H1 (cell line): ENCODE results near the gene SHISAL1. TPM values are rescaled to one million over a fixed set of nuclear protein-coding genes. Genes with fewer than 3 reads are reported as not detected.

ENCODE experiments used
- CTCF ChIA-PET: fragments of 300-600 bp; sonication (Branson Sonifier 250); formaldehyde crosslinking; loops from one replicate; lab custom pipeline; 2021; ENCODE audit not compliant: partially characterized antibody; lab: Charles Lee
- POLR2A ChIA-PET: fragments of 300-600 bp; sonication (Branson Sonifier 250); formaldehyde crosslinking; loops from one replicate; lab custom pipeline; 2021; ENCODE audit warnings: inconsistent platforms; ENCODE audit not compliant: partially characterized antibody; lab: Charles Lee
- DNase-seq, 2 experiments: peaks; one replicate each; pipeline versions ENCODE4 v3.0.0 to v3.0.0-alpha.2; 2010 to 2022; ENCODE audit warnings: low spot score in 2 of 2, low read depth in 1 of 2, mixed read lengths in 1 of 2
- FAIRE-seq: peaks from 2 replicates; lab custom pipeline; 2011; peaks lifted over from hg19 to GRCh38; lab: Jason Lieb, UNC
- H2AFZ ChIP-seq: 2 replicates; pipeline ENCODE4 v1.8.1; 2012; ENCODE audit warnings: low read length, inconsistent platforms
- H2AK5ac ChIP-seq: 2 replicates; pipeline ENCODE4 v1.6.1; 2013; ENCODE audit warnings: low read depth, low read length
- H2BK120ac ChIP-seq: replicated peaks from 2 replicates; pipeline ENCODE3; 2013; ENCODE audit warnings: low read depth, low read length, inconsistent platforms
- H2BK12ac ChIP-seq: 2 replicates; pipeline ENCODE4 v1.6.1; 2013; ENCODE audit warnings: low read depth, low read length
- H2BK15ac ChIP-seq: 2 replicates; pipeline ENCODE4 v1.6.1; 2013; ENCODE audit warnings: low read length
- H2BK20ac ChIP-seq: 2 replicates; pipeline ENCODE4 v1.6.1; 2013; ENCODE audit warnings: low read length
- H2BK5ac ChIP-seq: 2 replicates; pipeline ENCODE4 v1.6.1; 2013; ENCODE audit warnings: low read depth, low read length
- H3K14ac ChIP-seq: 2 replicates; pipeline ENCODE4 v1.6.1; 2013; ENCODE audit warnings: inconsistent platforms; ENCODE audit not compliant: insufficient read length
- H3K18ac ChIP-seq: 2 replicates; pipeline ENCODE4 v1.6.1; 2013; ENCODE audit warnings: low read length; ENCODE audit errors: extremely low read depth
- H3K23ac ChIP-seq: 2 replicates; pipeline ENCODE4 v1.6.1; 2013; ENCODE audit warnings: inconsistent platforms; ENCODE audit not compliant: insufficient read length
- H3K23me2 ChIP-seq: 2 replicates; pipeline ENCODE4 v1.6.1; 2013; ENCODE audit warnings: low read depth, low read length
- H3K27ac ChIP-seq: 2 replicates; pipeline ENCODE4 v1.6.1; 2011; ENCODE audit warnings: low read depth, low read length, inconsistent platforms
- H3K27me3 ChIP-seq, 4 experiments: replicated peaks in 1 of 4; 1 replicate in 1 of 4; 2 replicates in 3 of 4; pipeline versions ENCODE4 v1.6.1 to v1.8.1; 2011 to 2013; ENCODE audit warnings: low read length in 3 of 4, mild to moderate bottlenecking in 3 of 4, inconsistent platforms in 2 of 4, mixed read lengths in 2 of 4, moderate library complexity in 1 of 4; ENCODE audit not compliant: control insufficient read depth in 3 of 4, insufficient read depth in 3 of 4; ENCODE audit errors: extremely low read depth in 1 of 4
- H3K36me3 ChIP-seq, 4 experiments: 2 replicates each; pipeline versions ENCODE4 v1.6.1 to v1.8.1; 2011 to 2013; ENCODE audit warnings: mild to moderate bottlenecking in 4 of 4, low read length in 3 of 4, moderate library complexity in 2 of 4, control low read depth in 1 of 4, inconsistent platforms in 1 of 4; ENCODE audit not compliant: insufficient read depth in 4 of 4, control insufficient read depth in 2 of 4
- H3K4ac ChIP-seq: replicated peaks from 2 replicates; pipeline ENCODE3; 2013; ENCODE audit warnings: low read length, low read depth, mixed read lengths, inconsistent platforms; ENCODE audit not compliant: insufficient read length
- H3K4me1 ChIP-seq, 4 experiments: replicated peaks in 1 of 4; 1 replicate in 1 of 4; 2 replicates in 3 of 4; pipeline versions ENCODE4 v1.6.1 to v1.8.1; 2011 to 2013; ENCODE audit warnings: low read length in 3 of 4, inconsistent platforms in 2 of 4, mixed read lengths in 1 of 4; ENCODE audit not compliant: insufficient read depth in 4 of 4, control insufficient read depth in 3 of 4
- H3K4me2 ChIP-seq, 2 experiments: 2 replicates each; pipeline versions ENCODE4 v1.6.1 to v1.8.1; 2011 to 2013; ENCODE audit warnings: low read depth in 2 of 2, low read length in 2 of 2, control low read depth in 1 of 2, inconsistent platforms in 1 of 2, mild to moderate bottlenecking in 1 of 2; ENCODE audit not compliant: insufficient read depth in 1 of 2
- H3K4me3 ChIP-seq, 4 experiments: fragments of 200-600, 300-600 bp in 1 of 4; sonication (generic), shearing (Covaris generic), sonication (Bioruptor Twin) in 1 of 4; 2 replicates each; pipeline versions ENCODE4 v1.5.1 to v1.8.1; 2011 to 2016; ENCODE audit warnings: low read length in 4 of 4, low read depth in 3 of 4, control low read depth in 2 of 4, inconsistent platforms in 2 of 4, mild to moderate bottlenecking in 2 of 4, mixed read lengths in 1 of 4, moderate library complexity in 1 of 4; ENCODE audit not compliant: insufficient read depth in 2 of 4; ENCODE audit errors: extremely low read depth in 1 of 4
- H3K56ac ChIP-seq: replicated peaks from 2 replicates; pipeline ENCODE3; 2013; ENCODE audit warnings: low read depth, mild to moderate bottlenecking, mixed read lengths, low read length, inconsistent platforms; ENCODE audit not compliant: insufficient read length
- H3K79me1 ChIP-seq: 2 replicates; pipeline ENCODE4 v1.6.1; 2013; ENCODE audit warnings: low read depth, low read length, control low read depth
- H3K79me2 ChIP-seq, 2 experiments: 2 replicates each; pipeline versions ENCODE4 v1.6.1 to v1.8.1; 2012 to 2013; ENCODE audit warnings: low read length in 2 of 2, mild to moderate bottlenecking in 2 of 2, inconsistent platforms in 1 of 2; ENCODE audit not compliant: insufficient read depth in 2 of 2, control insufficient read depth in 1 of 2
- H3K9ac ChIP-seq, 4 experiments: replicated peaks in 1 of 4; 1 replicate in 1 of 4; 2 replicates in 3 of 4; pipeline versions ENCODE4 v1.6.1 to v1.8.1; 2011 to 2013; ENCODE audit warnings: low read depth in 3 of 4, low read length in 3 of 4, control low read depth in 2 of 4, mild to moderate bottlenecking in 2 of 4, moderate library complexity in 2 of 4, inconsistent platforms in 1 of 4; ENCODE audit errors: extremely low read depth in 1 of 4
- H3K9me3 ChIP-seq, 2 experiments: 2 replicates each; pipeline versions ENCODE4 v1.6.1 to v1.8.1; 2012 to 2013; ENCODE audit warnings: mild to moderate bottlenecking in 2 of 2, moderate library complexity in 2 of 2, control low read depth in 1 of 2, inconsistent platforms in 1 of 2, low read depth in 1 of 2, low read length in 1 of 2, mixed read lengths in 1 of 2; ENCODE audit not compliant: insufficient read depth in 2 of 2
- H4K20me1 ChIP-seq, 2 experiments: replicated peaks in 1 of 2; 2 replicates each; pipeline versions ENCODE3 to v1.8.1; 2011 to 2013; ENCODE audit warnings: inconsistent platforms in 2 of 2, low read length in 2 of 2, mild to moderate bottlenecking in 1 of 2; ENCODE audit not compliant: insufficient read depth in 2 of 2, control insufficient read depth in 1 of 2
- H4K5ac ChIP-seq: 2 replicates; pipeline ENCODE4 v1.6.1; 2013; ENCODE audit warnings: low read length, low read depth, mixed read lengths, inconsistent platforms; ENCODE audit not compliant: insufficient read length
- H4K8ac ChIP-seq: 2 replicates; pipeline ENCODE4 v1.8.0; 2013; ENCODE audit warnings: mild to moderate bottlenecking, moderate library complexity, low read length, inconsistent platforms; ENCODE audit not compliant: insufficient read depth; ENCODE audit errors: extremely low read depth
- H4K91ac ChIP-seq: replicated peaks from 2 replicates; pipeline ENCODE3; 2013; ENCODE audit warnings: low read length, mixed read lengths, inconsistent platforms; ENCODE audit not compliant: insufficient read length
- JUND ChIP-seq: IDR thresholded peaks from 2 replicates; pipeline ENCODE4 v1.6.1; 2011; ENCODE audit warnings: mild to moderate bottlenecking, improper control_type of control experiment, low read length
- SAP30 ChIP-seq: fragments of 300-600 bp; sonication (generic); IDR thresholded peaks from 2 replicates; pipeline ENCODE4 v1.7.1; 2012; ENCODE audit warnings: low read length, moderate library complexity, mild to moderate bottlenecking, inconsistent platforms; ENCODE audit not compliant: insufficient read depth, insufficient replicate concordance
- SUZ12 ChIP-seq: fragments of 200-600 bp; sonication (generic); IDR thresholded peaks from 2 replicates; pipeline ENCODE4 v1.6.1; 2012; ENCODE audit warnings: mild to moderate bottlenecking, inconsistent platforms, low read length, moderate library complexity, mixed read lengths
- WGBS, 2 experiments: shearing (Covaris generic) in 1 of 2; methylation state at CpG; one replicate each; pipeline versions ENCODE4 v1.1.6 to v1.1.7; 2013 to 2015; ENCODE audit warnings: low lambda C conversion rate in 2 of 2, mixed read lengths in 2 of 2, inconsistent platforms in 1 of 2, low coverage in 1 of 2, missing lambda C conversion rate in 1 of 2; ENCODE audit not compliant: insufficient replicate concordance in 2 of 2, insufficient coverage in 1 of 2, insufficient read length in 1 of 2; ENCODE audit errors: extremely low coverage in 1 of 2, missing lambda C conversion rate in 1 of 2; 5-methylcytosine and 5-hydroxymethylcytosine counted together
- polyA plus RNA-seq, 7 experiments: library from polyadenylated mRNA; depleted of rRNA in 3 of 7; stranded (reverse) in 5 of 7; unstranded in 2 of 7; fragments of >200 nt in 5 of 7; fragments of 200-250 nt in 2 of 7; gene quantifications; 1 replicate in 5 of 7; 2 replicates in 1 of 7; 4 replicates in 1 of 7; pipeline versions ENCODE4 v1.2.1 to v1.2.3, GENCODE V29; 2011 to 2013; ENCODE audit warnings: missing spikeins in 2 of 7, mixed read lengths in 2 of 7
- total RNA-seq: library from RNA; stranded (reverse); fragmentation: NEBNext Ultra II Directional; extraction: Animal tissue kit (Norgen Biotek cat#: 25700); gene quantifications from 2 replicates; pipeline ENCODE4 v1.2.1, GENCODE V29; 2021
- TF ChIP-seq, protein P1 (sequence below): IDR thresholded peaks from 2 replicates; pipeline ENCODE4 v1.6.1; 2012; ENCODE audit warnings: inconsistent platforms

SHISAL1 gene
- total and polyA plus RNA-seq, 2 of the 8 experiments (the other 6 are each of a cell fraction or from before 2014, with no cell fraction given): 3.7 to 5.8 TPM

DNA sequence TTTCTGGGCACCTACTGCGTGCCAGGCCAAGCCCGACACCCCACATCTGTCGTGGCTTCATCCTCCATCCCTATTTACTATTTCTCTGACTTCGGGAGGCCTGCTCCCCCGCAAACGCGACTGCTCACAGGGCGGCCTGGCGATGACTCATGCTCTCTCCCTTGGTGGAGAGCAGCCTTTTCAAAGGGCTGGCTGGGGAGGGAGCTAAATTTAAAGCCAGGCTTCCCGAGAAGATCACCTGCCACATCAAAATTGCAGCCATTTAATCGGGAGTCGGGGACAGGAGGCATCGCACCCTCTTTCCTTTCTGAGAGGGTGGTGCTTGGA is 24.9 kb upstream of the SHISAL1 start:
- WGBS, 2 experiments: 35% methylated on average over 11 of the region's 13 CpGs; no CpG with 5 or more reads in 1 of the 2 experiments
- TF ChIP-seq JUND (peak; percentile 87), SAP30 (no peak), SUZ12 (no peak)
- TF ChIP-seq, protein P1, sequence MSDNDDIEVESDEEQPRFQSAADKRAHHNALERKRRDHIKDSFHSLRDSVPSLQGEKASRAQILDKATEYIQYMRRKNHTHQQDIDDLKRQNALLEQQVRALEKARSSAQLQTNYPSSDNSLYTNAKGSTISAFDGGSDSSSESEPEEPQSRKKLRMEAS: 0 out of 2 replicates have a peak, but pooled peaks have one; percentile 11
- Histone ChIP-seq H3K79me2 (no peaks in the 10 kb centered on the region), H4K20me1 (peaks cover 0 to 15% of the 10 kb centered on the region in 2 experiments), H3K27ac (no peak overlapping the region), H3K36me3 (no peaks in the 10 kb centered on the region), H2BK5ac (peak overlapping the region; percentile 35; the same call in 1 of the 2 replicates), H3K4me3 (no peak overlapping the region; a peak in 1 of 8 replicates), H3K14ac (no peak overlapping the region), H3K56ac (no peak overlapping the region), H4K91ac (no peak overlapping the region), H3K23me2 (peaks cover 23% of the 10 kb centered on the region), H3K4me1 (peaks cover 4 to 30% (median 18%) of the 10 kb centered on the region in 4 experiments; a peak in 6 of 7 replicates), H3K9me3 (no peaks in the 10 kb centered on the region), H3K4ac (no peak overlapping the region), H3K18ac (peak overlapping the region; percentile 32), H2BK120ac (no peak overlapping the region), H2BK15ac (0 out of 2 replicates have a peak overlapping the region, but pooled peaks have one; percentile 61), H3K79me1 (no peaks in the 10 kb centered on the region; the same call in 1 of the 2 replicates), H3K4me2 (peak overlapping the region; percentile 24 to 53; a peak in 2 of 4 replicates), H2BK20ac (no peak overlapping the region), H3K9ac (no peak overlapping the region), H3K23ac (no peak overlapping the region), H4K8ac (no peak overlapping the region), H2BK12ac (0 out of 2 replicates have a peak overlapping the region, but pooled peaks have one; percentile 50), H2AK5ac (no peak overlapping the region), H2AFZ (no peak overlapping the region), H4K5ac (no peak overlapping the region), H3K27me3 (peaks cover 0 to 12% (median 5%) of the 10 kb centered on the region in 4 experiments; a peak in 6 of 7 replicates)
- ChIA-PET CTCF (interaction anchor here (0.6 to 3.4 kb wide), 9 partner anchors 9 to 1745 kb away, joined by 3 to 13 read pairs (median 3); no protein-coding TSS in a partner anchor), POLR2A (interaction anchor here (1.2 kb wide), 1 partner anchor 9 kb away, joined by 3 read pairs; no protein-coding TSS in a partner anchor)
- FAIRE-seq: no peak
- DNase-seq: no peak
